A673 (cell line): ENCODE results near the gene ERFL.

Experiments used
- CTCF ChIP-seq: fragments of 300-800, 200-600 bp; sonication (generic); conservative IDR thresholded peaks from 2 replicates; pipeline ENCODE4 v1.5.1; 2017; ENCODE audit warnings: low read depth, mild to moderate bottlenecking, antibody characterized with exemption, low read length, moderate library complexity, mixed read lengths
- EZH2 ChIP-seq: fragments of 200-600 bp; sonication (generic); IDR thresholded peaks from 2 replicates; pipeline ENCODE4 v1.6.1; 2017; ENCODE audit warnings: borderline replicate concordance, low read depth, mild to moderate bottlenecking, mixed read lengths, antibody characterized with exemption, low read length; ENCODE audit not compliant: poor library complexity, severe bottlenecking

GRCh38 chr19:41877916-41878905 lies 50.0 kb downstream of the ERFL start:
- TF ChIP-seq CTCF (no peak), EZH2 (no peak)
